GM18505 (cell line): ENCODE measurements around the gene ZNF274.
"Not testable (repeated sequence)": the region's sequence is repeated elsewhere in the genome, so short reads cannot be mapped to it uniquely, and the experiment has no call there.

Experiments
- ATAC-seq: cut with Tn5 transposase; IDR thresholded peaks from one replicate; pipeline ENCODE4 v1.9.1; 2021; ENCODE audit not compliant: unreplicated experiment
- POLR2A ChIP-seq: IDR thresholded peaks from 4 replicates; pipeline ENCODE4 v1.6.1; 2011; ENCODE audit warnings: borderline replicate concordance; ENCODE audit not compliant: insufficient read depth, insufficient read length; ENCODE audit errors: extremely low read depth

The ZNF274 gene

GRCh38 chr19:58182989-58183816, at the start of gene ZNF274:
ZNF274 (plus strand) TSS chr19:58183061; CDS start chr19:58183966, 905 bp downstream.
- TF ChIP-seq POLR2A = peak; percentile 84
- ATAC-seq = peak; percentile 92

GRCh38 chr19:58134244-58134643, 48.6 kb upstream of the ZNF274 start:
- ATAC-seq = no peak
- TF ChIP-seq POLR2A = no peak

- no peak for TF ChIP-seq POLR2A
- no peak for ATAC-seq
These were observed 37.0 kb upstream of the ZNF274 start for GRCh38 chr19:58145849-58146248.

GRCh38 chr19:58147475-58147874, 35.4 kb upstream of the ZNF274 start:
- not testable (repeated sequence) for ATAC-seq

GRCh38 chr19:58150328-58150921, 32.4 kb upstream of the ZNF274 start, which contains the start of gene ZNF329:
ZNF329 (minus strand) TSS chr19:58150789; CDS start chr19:58129503, 21,286 bp downstream.
- peak; percentile 62 for ATAC-seq
- peak; percentile 75 for TF ChIP-seq POLR2A

- TF ChIP-seq POLR2A = no peak
- ATAC-seq = no peak
These were observed 29.5 kb upstream of the ZNF274 start for GRCh38 chr19:58153386-58153785.

GRCh38 chr19:58154287-58154678, 28.6 kb upstream of the ZNF274 start:
- TF ChIP-seq POLR2A = no peak
- no peak for ATAC-seq

- peak; percentile 64 for ATAC-seq
- peak; percentile 53 for TF ChIP-seq POLR2A
These were observed 27.9 kb upstream of the ZNF274 start for GRCh38 chr19:58154679-58155648.

- TF ChIP-seq POLR2A = no peak
- ATAC-seq = no peak
These were observed 25.7 kb upstream of the ZNF274 start for GRCh38 chr19:58157045-58157728.

GRCh38 chr19:58166268-58166667, 16.6 kb upstream of the ZNF274 start:
- no peak for TF ChIP-seq POLR2A
- no peak for ATAC-seq

- ATAC-seq = no peak
- no peak for TF ChIP-seq POLR2A
These were observed 16.1 kb upstream of the ZNF274 start for GRCh38 chr19:58166708-58167280.

GRCh38 chr19:58170860-58171259, 12.0 kb upstream of the ZNF274 start:
- no peak for TF ChIP-seq POLR2A
- no peak for ATAC-seq
